ENCODE results near the gene TRIM63.

Gene TRIM63

DNA sequence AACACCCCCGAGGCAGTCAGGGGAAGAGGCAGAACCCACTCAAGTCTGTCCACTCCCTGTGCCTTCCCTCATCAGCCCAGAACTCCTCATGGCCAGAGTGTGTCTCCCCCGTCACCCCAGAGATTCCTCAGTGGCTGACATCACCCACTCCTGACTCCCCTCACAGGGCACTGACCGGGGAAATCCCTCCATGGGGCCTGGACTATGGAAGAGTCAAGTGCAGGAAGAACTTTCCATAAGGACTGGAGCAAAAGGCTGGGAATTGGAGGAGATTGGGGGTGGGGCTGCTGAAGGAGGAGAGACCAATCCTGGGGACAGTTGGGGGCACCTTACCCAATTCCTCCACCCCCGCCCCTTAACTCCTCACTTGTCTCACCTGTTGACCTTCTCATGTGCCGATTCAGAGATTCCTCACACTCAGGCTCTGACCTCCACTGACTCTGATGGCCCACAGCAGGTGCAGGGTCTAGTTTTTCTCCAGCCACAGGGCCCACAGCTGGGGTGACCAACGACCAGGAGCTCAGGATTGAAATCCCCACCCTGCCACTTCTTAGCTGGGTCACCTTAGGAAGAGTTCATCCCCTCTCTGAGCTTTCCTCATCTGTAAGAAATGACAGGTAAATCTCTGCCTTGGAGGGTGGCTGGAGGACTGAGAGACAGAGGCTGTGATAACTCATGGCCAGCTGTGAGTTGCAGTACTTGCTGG lies 46.3 kb downstream of the TRIM63 start:
- no peaks in the 10 kb centered on the region for H3K36me3 ChIP-seq (ENCODE audit: control insufficient read depth in 2 of 2, insufficient read depth in 1 of 2, low read length in 2 of 2)
- no peak overlapping the region for H3K4me3 ChIP-seq (ENCODE audit: low read depth, low read length)
- no peak overlapping the region for H3K27ac ChIP-seq (ENCODE audit: extremely low read depth, low read depth, low read length)
- no peaks in the 10 kb centered on the region for H3K4me1 ChIP-seq (ENCODE audit: control insufficient read depth, insufficient read depth, low read length)
- POLR2A ChIA-PET, result no interaction called here
- H3K9me3 ChIP-seq (ENCODE audit: control insufficient read depth, insufficient read depth, low read depth, low read length), result no peaks in the 10 kb centered on the region
- CTCF ChIA-PET, result interaction anchor here (0.6 to 1.3 kb wide), 4 partner anchors 14 to 126 kb away, joined by 3 to 4 read pairs (median 4); no protein-coding TSS in a partner anchor
- TF ChIP-seq, protein P1, sequence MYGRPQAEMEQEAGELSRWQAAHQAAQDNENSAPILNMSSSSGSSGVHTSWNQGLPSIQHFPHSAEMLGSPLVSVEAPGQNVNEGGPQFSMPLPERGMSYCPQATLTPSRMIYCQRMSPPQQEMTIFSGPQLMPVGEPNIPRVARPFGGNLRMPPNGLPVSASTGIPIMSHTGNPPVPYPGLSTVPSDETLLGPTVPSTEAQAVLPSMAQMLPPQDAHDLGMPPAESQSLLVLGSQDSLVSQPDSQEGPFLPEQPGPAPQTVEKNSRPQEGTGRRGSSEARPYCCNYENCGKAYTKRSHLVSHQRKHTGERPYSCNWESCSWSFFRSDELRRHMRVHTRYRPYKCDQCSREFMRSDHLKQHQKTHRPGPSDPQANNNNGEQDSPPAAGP (tag by site-specific recombination; IDR thresholded peaks at IDR 0.05), result no peak
- TF ChIP-seq SCRT2 (tag by site-specific recombination; IDR thresholded peaks at IDR 0.05), result 0 out of 2 replicates have a peak, but pooled peaks have one; percentile 21
- TF ChIP-seq ZSCAN23 (tag by site-specific recombination; IDR thresholded peaks at IDR 0.05), result no peak

DNA sequence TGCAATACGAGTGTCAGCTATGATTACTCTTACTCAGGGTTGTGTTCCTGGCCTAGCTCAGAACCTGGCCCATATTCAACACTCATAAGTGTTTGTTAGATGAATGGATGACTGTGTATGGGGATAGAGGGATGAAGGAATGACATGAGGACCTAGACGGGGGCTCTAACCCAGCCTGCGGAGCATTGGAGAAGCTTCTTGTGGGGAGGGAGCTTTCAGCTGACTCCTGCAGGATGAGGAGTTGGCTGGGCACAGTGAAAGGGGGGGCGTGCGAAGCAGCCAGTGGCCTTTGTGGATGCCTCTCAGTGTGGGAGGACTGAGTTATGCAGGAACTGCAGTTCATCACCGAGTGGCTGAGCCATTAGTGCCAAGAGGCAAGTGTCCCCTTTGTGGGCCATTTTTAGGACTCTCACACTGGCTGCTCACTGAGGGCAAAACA lies 47.1 kb downstream of the TRIM63 start:
- no peak overlapping the region for H3K4me3 ChIP-seq (ENCODE audit: low read depth, low read length)
- POLR2A ChIA-PET, result no interaction called here
- CTCF ChIA-PET, result interaction anchor here (0.8 to 1.3 kb wide), 3 partner anchors 16 to 124 kb away, joined by 3 to 4 read pairs (median 4); no protein-coding TSS in a partner anchor
- H3K36me3 ChIP-seq (ENCODE audit: control insufficient read depth in 2 of 2, insufficient read depth in 1 of 2, low read length in 2 of 2), result no peaks in the 10 kb centered on the region
- H3K27ac ChIP-seq (ENCODE audit: extremely low read depth, low read depth, low read length), result no peak overlapping the region
- H3K4me1 ChIP-seq (ENCODE audit: control insufficient read depth, insufficient read depth, low read length), result no peaks in the 10 kb centered on the region
- no peak for TF ChIP-seq ZNF785 (tag by site-specific recombination; IDR thresholded peaks at IDR 0.05)
- no peak for TF ChIP-seq ZFP3 (tag by site-specific recombination; IDR thresholded peaks at IDR 0.05; ENCODE audit: low read depth)
- peak; percentile 50 for TF ChIP-seq ZFHX2 (tag by site-specific recombination; conservative IDR thresholded peaks at IDR 0.05)
- TF ChIP-seq, protein P2, sequence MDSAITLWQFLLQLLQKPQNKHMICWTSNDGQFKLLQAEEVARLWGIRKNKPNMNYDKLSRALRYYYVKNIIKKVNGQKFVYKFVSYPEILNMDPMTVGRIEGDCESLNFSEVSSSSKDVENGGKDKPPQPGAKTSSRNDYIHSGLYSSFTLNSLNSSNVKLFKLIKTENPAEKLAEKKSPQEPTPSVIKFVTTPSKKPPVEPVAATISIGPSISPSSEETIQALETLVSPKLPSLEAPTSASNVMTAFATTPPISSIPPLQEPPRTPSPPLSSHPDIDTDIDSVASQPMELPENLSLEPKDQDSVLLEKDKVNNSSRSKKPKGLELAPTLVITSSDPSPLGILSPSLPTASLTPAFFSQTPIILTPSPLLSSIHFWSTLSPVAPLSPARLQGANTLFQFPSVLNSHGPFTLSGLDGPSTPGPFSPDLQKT (IDR thresholded peaks at IDR 0.05; ENCODE audit: borderline replicate concordance, low read depth, low read length), result no peak
- TF ChIP-seq ZBTB17 (tag by site-specific recombination; IDR thresholded peaks at IDR 0.05), result peak; percentile 52; the same call in 1 of the 2 replicates
- TF ChIP-seq EGR2 (tag by site-specific recombination; IDR thresholded peaks at IDR 0.05; ENCODE audit: low read depth), result peak; percentile 43; the same call in 1 of the 2 replicates
- H3K9me3 ChIP-seq (ENCODE audit: control insufficient read depth, insufficient read depth, low read depth, low read length), result no peaks in the 10 kb centered on the region

DNA sequence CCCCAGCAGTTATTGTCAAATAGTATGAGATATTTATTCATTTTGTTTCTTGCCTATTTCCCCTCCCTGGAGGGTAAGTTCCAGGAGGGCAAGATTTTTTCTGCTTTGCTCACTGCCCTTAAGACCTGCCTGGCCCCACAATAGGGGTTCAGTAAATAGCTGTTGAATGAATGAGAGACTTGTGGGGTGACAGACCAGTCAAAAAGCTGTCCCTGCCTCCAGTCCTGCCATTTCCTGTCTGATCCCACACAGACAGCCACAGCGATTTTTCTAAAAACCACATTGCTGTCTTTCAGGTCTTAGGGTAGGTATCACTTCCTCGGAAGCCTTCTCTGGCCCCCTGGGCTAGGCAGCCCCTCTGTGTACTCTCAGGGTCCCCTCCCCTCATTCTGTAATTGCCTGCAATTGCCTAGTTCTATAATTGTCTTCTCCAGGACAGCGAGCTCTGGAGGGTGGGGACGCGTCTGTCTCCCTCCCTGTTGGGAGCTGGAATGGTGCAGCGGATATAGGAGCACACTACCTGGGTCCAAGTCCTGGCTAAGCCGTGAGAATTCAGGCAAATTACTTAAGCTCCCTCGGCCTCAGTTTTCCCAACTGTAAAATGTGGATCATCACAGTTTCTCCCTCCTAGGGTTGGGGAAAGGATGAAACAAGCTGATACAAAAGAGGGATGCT lies 47.7 kb downstream of the TRIM63 start:
- Histone ChIP-seq H3K9me3 (ENCODE audit: control insufficient read depth, insufficient read depth, low read depth, low read length) (no peaks in the 10 kb centered on the region), H3K4me3 (ENCODE audit: low read depth, low read length) (no peak overlapping the region), H3K36me3 (ENCODE audit: control insufficient read depth in 2 of 2, insufficient read depth in 1 of 2, low read length in 2 of 2) (no peaks in the 10 kb centered on the region), H3K4me1 (ENCODE audit: control insufficient read depth, insufficient read depth, low read length) (no peaks in the 10 kb centered on the region), H3K27ac (ENCODE audit: extremely low read depth, low read depth, low read length) (no peak overlapping the region)
- POLR2A ChIA-PET, result no interaction called here
- no peak for TF ChIP-seq ZNF600 (tag by site-specific recombination; IDR thresholded peaks at IDR 0.05)
- no peak for TF ChIP-seq ZNF768 (tag by site-specific recombination; IDR thresholded peaks at IDR 0.05)
- TF ChIP-seq, protein P3, sequence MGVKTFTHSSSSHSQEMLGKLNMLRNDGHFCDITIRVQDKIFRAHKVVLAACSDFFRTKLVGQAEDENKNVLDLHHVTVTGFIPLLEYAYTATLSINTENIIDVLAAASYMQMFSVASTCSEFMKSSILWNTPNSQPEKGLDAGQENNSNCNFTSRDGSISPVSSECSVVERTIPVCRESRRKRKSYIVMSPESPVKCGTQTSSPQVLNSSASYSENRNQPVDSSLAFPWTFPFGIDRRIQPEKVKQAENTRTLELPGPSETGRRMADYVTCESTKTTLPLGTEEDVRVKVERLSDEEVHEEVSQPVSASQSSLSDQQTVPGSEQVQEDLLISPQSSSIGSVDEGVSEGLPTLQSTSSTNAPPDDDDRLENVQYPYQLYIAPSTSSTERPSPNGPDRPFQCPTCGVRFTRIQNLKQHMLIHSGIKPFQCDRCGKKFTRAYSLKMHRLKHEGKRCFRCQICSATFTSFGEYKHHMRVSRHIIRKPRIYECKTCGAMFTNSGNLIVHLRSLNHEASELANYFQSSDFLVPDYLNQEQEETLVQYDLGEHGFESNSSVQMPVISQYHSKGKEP (tag by site-specific recombination; IDR thresholded peaks at IDR 0.05), result no peak
- no peak; the same call in 1 of the 2 replicates for TF ChIP-seq GLIS1 (tag by site-specific recombination; IDR thresholded peaks at IDR 0.05)
- TF ChIP-seq ZNF488 (tag by site-specific recombination; IDR thresholded peaks at IDR 0.05), result no peak
- no peak for TF ChIP-seq ZSCAN23 (tag by site-specific recombination; IDR thresholded peaks at IDR 0.05)
- TF ChIP-seq ZNF140 (tag by site-specific recombination; IDR thresholded peaks at IDR 0.05), result no peak
- TF ChIP-seq, protein P4, sequence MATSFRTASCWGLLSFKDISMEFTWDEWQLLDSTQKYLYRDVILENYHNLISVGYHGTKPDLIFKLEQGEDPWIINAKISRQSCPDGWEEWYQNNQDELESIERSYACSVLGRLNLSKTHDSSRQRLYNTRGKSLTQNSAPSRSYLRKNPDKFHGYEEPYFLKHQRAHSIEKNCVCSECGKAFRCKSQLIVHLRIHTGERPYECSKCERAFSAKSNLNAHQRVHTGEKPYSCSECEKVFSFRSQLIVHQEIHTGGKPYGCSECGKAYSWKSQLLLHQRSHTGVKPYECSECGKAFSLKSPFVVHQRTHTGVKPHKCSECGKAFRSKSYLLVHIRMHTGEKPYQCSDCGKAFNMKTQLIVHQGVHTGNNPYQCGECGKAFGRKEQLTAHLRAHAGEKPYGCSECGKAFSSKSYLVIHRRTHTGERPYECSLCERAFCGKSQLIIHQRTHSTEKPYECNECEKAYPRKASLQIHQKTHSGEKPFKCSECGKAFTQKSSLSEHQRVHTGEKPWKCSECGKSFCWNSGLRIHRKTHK (tag by site-specific recombination; IDR thresholded peaks at IDR 0.05), result no peak
- CTCF ChIA-PET, result interaction anchor here (0.8 to 1.3 kb wide), 4 partner anchors 15 to 124 kb away, joined by 3 to 5 read pairs (median 4); no protein-coding TSS in a partner anchor
